Skeletal muscle satellite cell (primary cell): ENCODE data around the gene ZP4.

ENCODE experiments used
- H3K27me3 ChIP-seq: 2 replicates; pipeline ENCODE4 v1.7.0; 2013; ENCODE audit warnings: low read length; ENCODE audit not compliant: control insufficient read depth, insufficient read depth
- H3K36me3 ChIP-seq: 2 replicates; pipeline ENCODE4 v1.7.0; 2013; ENCODE audit warnings: mild to moderate bottlenecking, control low read depth, low read length; ENCODE audit not compliant: insufficient read depth
- H3K4me1 ChIP-seq: 2 replicates; pipeline ENCODE4 v1.7.0; 2013; ENCODE audit warnings: low read length; ENCODE audit not compliant: control insufficient read depth, insufficient read depth
- H3K4me2 ChIP-seq: 2 replicates; pipeline ENCODE4 v1.7.0; 2013; ENCODE audit warnings: mild to moderate bottlenecking, low read length
- H3K4me3 ChIP-seq: 2 replicates; pipeline ENCODE4 v1.7.0; 2013; ENCODE audit warnings: low read length
- H3K9ac ChIP-seq: 2 replicates; pipeline ENCODE4 v1.7.0; 2013; ENCODE audit warnings: mild to moderate bottlenecking, low read depth, low read length, moderate library complexity
- H3K9me3 ChIP-seq: replicated peaks from 2 replicates; pipeline ENCODE4 v1.7.0; 2013; ENCODE audit warnings: mild to moderate bottlenecking, control low read depth, low read length

The ZP4 gene

DNA sequence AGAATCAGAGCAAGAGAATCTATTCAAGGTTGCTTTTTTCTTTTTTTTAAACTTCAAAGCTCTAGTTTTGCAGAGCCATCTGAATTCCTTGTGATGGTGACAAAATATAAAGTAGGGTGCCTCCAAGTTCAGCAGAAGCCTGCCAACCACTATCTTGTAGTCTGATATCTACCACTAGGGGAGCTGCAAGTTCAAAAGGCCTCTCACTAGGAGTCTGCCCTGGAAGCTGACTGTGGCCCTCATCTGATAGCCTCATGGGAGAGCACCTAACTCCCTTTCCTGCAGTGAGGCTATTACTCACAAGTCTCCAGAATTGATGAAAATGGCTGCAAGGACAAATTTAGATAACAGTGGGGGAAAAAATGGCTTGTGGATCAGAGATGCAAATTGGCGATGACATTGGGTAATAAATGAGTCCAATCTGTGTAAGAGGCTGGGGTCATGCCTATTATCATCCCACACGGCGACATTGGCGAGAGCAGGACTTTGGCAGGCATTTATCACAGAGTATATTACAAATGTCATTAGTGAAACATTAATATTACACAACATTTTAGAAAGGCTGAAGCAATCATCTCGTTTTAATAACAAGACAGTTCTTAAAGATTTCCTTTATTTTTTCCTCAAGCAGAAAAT, 10.7 kb upstream of the ZP4 start:
- Histone ChIP-seq H3K4me1 (no peaks in the 10 kb centered on the region), H3K36me3 (no peaks in the 10 kb centered on the region), H3K27me3 (no peaks in the 10 kb centered on the region), H3K9me3 (no peaks in the 10 kb centered on the region), H3K4me2 (no peak overlapping the region), H3K9ac (no peak overlapping the region), H3K4me3 (no peak overlapping the region)

DNA sequence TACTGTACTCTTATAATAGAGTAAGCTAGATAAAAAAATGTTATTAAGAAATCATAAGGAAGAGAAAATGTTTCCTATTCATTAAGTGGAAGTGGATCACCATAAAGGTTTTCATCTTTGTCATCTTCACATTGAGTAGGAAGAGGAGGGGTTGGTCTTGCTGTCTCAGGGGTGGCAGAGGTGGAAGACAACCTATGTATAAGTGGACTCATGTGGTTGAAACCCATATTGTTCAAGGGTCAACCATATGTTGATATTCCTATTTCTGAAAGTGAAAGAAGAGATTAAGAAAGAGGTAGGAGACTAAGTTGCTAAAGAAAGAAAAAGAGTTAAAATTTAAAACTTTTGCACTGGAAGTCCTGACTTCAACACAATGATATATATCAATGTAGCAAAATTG, 4.9 kb upstream of the ZP4 start:
- Histone ChIP-seq H3K9ac (no peak overlapping the region), H3K4me1 (no peaks in the 10 kb centered on the region), H3K4me2 (no peak overlapping the region), H3K36me3 (no peaks in the 10 kb centered on the region), H3K4me3 (no peak overlapping the region), H3K9me3 (no peaks in the 10 kb centered on the region), H3K27me3 (no peaks in the 10 kb centered on the region)

DNA sequence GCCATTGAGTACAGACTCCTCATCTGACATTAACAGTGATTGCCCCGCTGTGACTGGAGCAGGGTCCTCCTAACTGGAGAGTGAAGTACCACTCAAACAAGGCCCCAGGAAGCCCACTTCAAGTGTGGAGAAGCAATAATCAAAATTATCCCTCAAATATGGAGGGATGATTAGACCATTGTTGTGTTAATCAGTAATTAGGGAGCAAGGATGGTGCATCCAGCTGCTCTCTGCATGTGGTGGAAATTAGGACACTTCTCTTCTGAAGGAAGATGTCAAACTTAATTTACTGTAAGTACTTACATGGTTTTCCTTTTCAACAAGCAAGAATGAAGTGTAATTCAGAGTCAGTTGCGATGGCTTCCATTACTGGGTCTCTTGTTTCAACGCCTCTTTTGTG, 3.4 kb upstream of the ZP4 start:
- H3K27me3 ChIP-seq: no peaks in the 10 kb centered on the region
- H3K9ac ChIP-seq: no peak overlapping the region
- H3K36me3 ChIP-seq: no peaks in the 10 kb centered on the region
- no peaks in the 10 kb centered on the region for H3K4me1 ChIP-seq
- H3K4me3 ChIP-seq: no peak overlapping the region
- no peak overlapping the region for H3K4me2 ChIP-seq
- no peaks in the 10 kb centered on the region for H3K9me3 ChIP-seq

DNA sequence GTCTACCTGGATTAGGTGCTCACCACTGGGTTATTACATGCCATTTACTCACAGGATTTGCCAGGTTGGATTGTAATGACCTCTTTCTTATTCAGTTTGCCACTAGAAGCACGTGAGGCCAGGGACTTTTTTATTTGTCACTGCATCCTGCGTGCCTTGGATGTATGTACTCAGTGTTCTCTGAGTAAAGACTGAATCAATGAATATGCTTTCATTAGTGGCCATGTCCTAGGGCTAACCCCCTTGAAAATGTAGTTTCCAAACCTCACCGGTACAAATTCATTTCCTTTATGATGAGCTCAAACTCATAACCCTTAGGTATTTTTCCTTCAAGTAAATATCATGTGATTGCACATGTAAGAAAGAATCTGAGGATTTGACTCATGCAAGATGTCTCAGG, 1.3 kb upstream of the ZP4 start:
- Histone ChIP-seq H3K27me3 (no peaks in the 10 kb centered on the region), H3K9me3 (no peaks in the 10 kb centered on the region), H3K36me3 (no peaks in the 10 kb centered on the region), H3K9ac (no peak overlapping the region), H3K4me3 (no peak overlapping the region), H3K4me2 (no peak overlapping the region), H3K4me1 (no peaks in the 10 kb centered on the region)

DNA sequence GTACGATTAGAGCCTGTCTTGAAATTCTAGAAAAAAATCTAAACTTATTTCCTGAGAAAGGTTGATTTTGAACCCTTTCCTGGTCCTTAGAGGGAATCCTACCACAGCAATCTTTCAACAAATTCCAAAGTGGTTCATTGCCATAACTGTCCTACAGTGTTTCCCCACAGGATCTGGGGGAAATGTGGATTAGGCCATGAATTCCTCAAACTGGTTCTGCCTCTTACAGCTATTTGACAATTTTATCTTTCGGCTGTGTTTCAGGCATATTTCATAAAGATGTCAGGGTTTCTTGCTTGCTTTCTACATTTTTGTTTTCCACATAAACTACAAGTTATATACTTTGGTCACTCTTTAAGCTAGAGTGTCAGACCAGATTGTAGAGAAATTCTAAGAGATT, 544 bp upstream of the ZP4 start:
- no peak overlapping the region for H3K4me3 ChIP-seq
- H3K9me3 ChIP-seq: no peaks in the 10 kb centered on the region
- H3K4me2 ChIP-seq: no peak overlapping the region
- no peaks in the 10 kb centered on the region for H3K4me1 ChIP-seq
- H3K36me3 ChIP-seq: no peaks in the 10 kb centered on the region
- no peak overlapping the region for H3K9ac ChIP-seq
- H3K27me3 ChIP-seq: no peaks in the 10 kb centered on the region

DNA sequence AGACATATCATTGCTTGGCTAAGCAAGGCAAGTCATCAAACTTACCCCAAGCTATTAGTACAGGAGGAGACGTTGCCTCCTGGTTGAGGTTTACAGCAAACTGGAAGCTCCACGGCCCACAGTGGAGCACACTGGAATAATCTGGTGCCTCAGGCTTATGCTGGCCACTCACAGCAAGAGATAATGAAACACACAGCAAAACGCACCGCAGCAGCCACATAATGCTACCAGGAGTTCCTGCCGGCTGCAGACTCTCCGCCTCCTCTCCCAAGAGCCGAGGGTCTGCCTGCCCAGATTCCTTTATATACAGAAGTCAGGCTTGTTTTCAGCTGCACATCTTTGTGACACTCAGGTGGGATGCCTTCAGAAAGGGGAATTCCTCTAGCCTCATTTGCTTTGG, 306 bp downstream of the ZP4 start:
- H3K27me3 ChIP-seq: no peaks in the 10 kb centered on the region
- no peaks in the 10 kb centered on the region for H3K36me3 ChIP-seq
- no peaks in the 10 kb centered on the region for H3K9me3 ChIP-seq
- no peak overlapping the region for H3K9ac ChIP-seq
- no peak overlapping the region for H3K4me3 ChIP-seq
- no peaks in the 10 kb centered on the region for H3K4me1 ChIP-seq
- no peak overlapping the region for H3K4me2 ChIP-seq

GRCh38 chr1:237888143-237888542, 2.6 kb downstream of the ZP4 start:
- Histone ChIP-seq H3K9ac (no peak overlapping the region), H3K9me3 (no peaks in the 10 kb centered on the region)

DNA sequence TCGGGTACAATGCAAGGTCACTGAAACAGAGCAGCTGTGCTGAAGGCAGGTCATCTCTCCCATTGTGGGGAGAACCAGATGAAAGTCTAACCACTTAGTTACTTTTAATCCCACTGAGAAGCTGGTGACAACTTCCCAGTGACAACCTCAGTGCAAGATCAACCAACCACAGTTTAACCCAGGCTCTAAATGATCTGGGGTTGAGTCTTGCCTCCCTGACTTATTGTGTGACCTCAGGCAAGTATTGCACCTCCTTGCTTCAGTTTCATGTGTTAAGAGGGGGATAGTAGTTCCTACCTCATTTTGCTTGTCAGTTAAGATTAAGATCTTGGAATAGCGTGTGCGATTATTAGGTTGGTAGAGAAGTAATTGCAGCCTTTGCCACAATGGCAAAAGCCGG, 3.2 kb downstream of the ZP4 start:
- H3K36me3 ChIP-seq: no peaks in the 10 kb centered on the region
- H3K9me3 ChIP-seq: no peaks in the 10 kb centered on the region
- no peak overlapping the region for H3K9ac ChIP-seq
- H3K4me3 ChIP-seq: no peak overlapping the region
- H3K4me2 ChIP-seq: no peak overlapping the region
- H3K27me3 ChIP-seq: no peaks in the 10 kb centered on the region
- H3K4me1 ChIP-seq: no peaks in the 10 kb centered on the region

More at GRCh38 chr1:237888143-237888542, 2.6 kb downstream of the ZP4 start:
- no peak overlapping the region for H3K4me2 ChIP-seq
- no peaks in the 10 kb centered on the region for H3K4me1 ChIP-seq
- no peaks in the 10 kb centered on the region for H3K27me3 ChIP-seq
- no peaks in the 10 kb centered on the region for H3K36me3 ChIP-seq
- no peak overlapping the region for H3K4me3 ChIP-seq

DNA sequence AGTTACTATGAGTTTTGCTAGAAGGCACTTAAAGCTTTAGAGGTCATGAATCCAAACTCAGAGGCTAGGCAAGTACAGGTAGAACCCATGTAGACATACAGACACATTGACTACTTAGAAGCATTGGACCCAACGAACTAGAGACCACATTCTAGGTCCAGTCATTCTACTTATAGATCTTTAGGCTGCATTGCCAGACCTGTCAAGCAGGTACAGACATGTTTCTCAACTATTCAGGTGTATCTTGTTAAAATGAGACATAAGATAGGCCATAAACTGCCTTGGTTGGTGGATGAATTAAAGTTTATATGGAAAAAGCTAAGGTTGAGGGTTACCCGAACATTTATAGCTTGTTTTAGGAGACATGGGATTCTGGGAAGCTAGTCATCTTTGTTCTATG, 6.5 kb downstream of the ZP4 start:
- H3K4me3 ChIP-seq: no peak overlapping the region
- H3K27me3 ChIP-seq: no peaks in the 10 kb centered on the region
- no peak overlapping the region for H3K9ac ChIP-seq
- no peaks in the 10 kb centered on the region for H3K4me1 ChIP-seq
- no peaks in the 10 kb centered on the region for H3K36me3 ChIP-seq
- H3K4me2 ChIP-seq: no peak overlapping the region
- peaks cover 4% of the 10 kb centered on the region for H3K9me3 ChIP-seq

DNA sequence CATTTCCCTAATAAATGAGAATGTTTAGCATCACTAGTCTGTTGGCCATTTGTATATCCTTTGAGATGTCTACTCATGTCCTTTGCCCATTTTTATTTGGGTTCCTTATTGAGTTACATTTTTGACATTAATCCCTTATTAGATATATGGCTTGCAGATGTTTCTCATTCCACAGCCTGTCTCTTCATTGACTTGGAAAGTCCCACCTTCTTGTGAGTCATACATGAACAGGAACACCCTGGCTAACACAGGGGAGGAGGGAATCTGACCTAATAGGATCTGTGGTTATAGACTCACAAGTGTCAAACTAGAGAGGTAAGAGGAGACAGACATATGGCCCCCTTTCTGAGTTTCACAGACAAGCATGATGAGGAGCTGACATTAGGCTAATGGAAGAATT, 11.5 kb downstream of the ZP4 start:
- Histone ChIP-seq H3K4me1 (no peaks in the 10 kb centered on the region), H3K4me3 (no peak overlapping the region), H3K4me2 (no peak overlapping the region), H3K9ac (no peak overlapping the region), H3K27me3 (no peaks in the 10 kb centered on the region), H3K36me3 (no peaks in the 10 kb centered on the region), H3K9me3 (peaks cover 7% of the 10 kb centered on the region)

GRCh38 chr1:237878406-237878805, 12.3 kb downstream of the ZP4 start:
- Histone ChIP-seq H3K4me3 (no peak overlapping the region), H3K27me3 (no peaks in the 10 kb centered on the region), H3K4me2 (no peak overlapping the region), H3K4me1 (no peaks in the 10 kb centered on the region), H3K9ac (no peak overlapping the region), H3K9me3 (peaks cover 7% of the 10 kb centered on the region), H3K36me3 (no peaks in the 10 kb centered on the region)

DNA sequence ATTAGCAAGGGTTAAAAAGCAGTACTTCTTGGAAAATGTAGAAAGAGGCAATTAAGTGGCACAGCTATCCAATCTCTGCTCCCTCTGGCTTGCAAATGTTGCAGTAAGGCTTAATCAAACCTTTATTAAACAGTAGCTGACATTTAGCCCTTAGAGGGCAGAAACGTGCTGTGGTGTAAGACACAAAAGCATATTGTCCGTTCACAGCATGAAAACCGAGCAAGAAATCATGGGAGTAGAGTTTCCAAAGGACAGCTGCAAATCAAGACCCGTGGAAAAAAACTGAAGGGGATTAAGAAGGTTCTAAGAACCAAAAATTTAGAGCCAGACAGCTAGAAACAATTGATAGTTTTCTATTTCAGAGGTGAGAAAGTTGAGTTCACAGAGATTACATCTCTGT, 13.1 kb downstream of the ZP4 start:
- H3K36me3 ChIP-seq: no peaks in the 10 kb centered on the region
- H3K4me2 ChIP-seq: no peak overlapping the region
- no peaks in the 10 kb centered on the region for H3K27me3 ChIP-seq
- no peak overlapping the region for H3K4me3 ChIP-seq
- no peaks in the 10 kb centered on the region for H3K4me1 ChIP-seq
- peaks cover 7% of the 10 kb centered on the region for H3K9me3 ChIP-seq
- H3K9ac ChIP-seq: no peak overlapping the region
